Measurements from ENCODE around the gene STUB1.

Gene STUB1

GRCh38 chr16:694863-695354, 14.7 kb downstream of the STUB1 start:
- no peak for DNase-seq (ENCODE audit: low read depth)

GRCh38 chr16:695355-696089, 15.3 kb downstream of the STUB1 start:
- peak; percentile 55 for DNase-seq (ENCODE audit: low read depth)

GRCh38 chr16:698911-699671, 18.9 kb downstream of the STUB1 start:
- no peak for DNase-seq (ENCODE audit: low read depth)

GRCh38 chr16:700684-701584, 20.7 kb downstream of the STUB1 start:
- DNase-seq (ENCODE audit: low read depth) = no peak

GRCh38 chr16:702341-702740, 22.1 kb downstream of the STUB1 start:
- DNase-seq (ENCODE audit: low read depth) = no peak

- DNase-seq (ENCODE audit: low read depth) = no peak
Observed at GRCh38 chr16:703406-703805, 23.2 kb downstream of the STUB1 start.

- DNase-seq (ENCODE audit: low read depth) = no peak
Observed at GRCh38 chr16:704047-704446, 23.8 kb downstream of the STUB1 start.

- no peak for DNase-seq (ENCODE audit: low read depth)
Observed at GRCh38 chr16:704552-705380, 24.6 kb downstream of the STUB1 start.

GRCh38 chr16:705431-706188, 25.4 kb downstream of the STUB1 start, which contains the start of gene FBXL16:
Gene FBXL16 (minus strand): TSS chr16:705801. CDS start chr16:697405, 8,396 bp downstream.
- DNase-seq (ENCODE audit: low read depth) = no peak

- no peak for DNase-seq (ENCODE audit: low read depth)
Observed at GRCh38 chr16:706189-707061, 26.2 kb downstream of the STUB1 start.

GRCh38 chr16:707062-707538, 26.9 kb downstream of the STUB1 start:
- DNase-seq (ENCODE audit: low read depth) = no peak

GRCh38 chr16:708019-708418, 27.8 kb downstream of the STUB1 start:
- no peak for DNase-seq (ENCODE audit: low read depth)

- no peak for DNase-seq (ENCODE audit: low read depth)
Observed at GRCh38 chr16:708959-709358, 28.7 kb downstream of the STUB1 start.

GRCh38 chr16:709566-710499, 29.6 kb downstream of the STUB1 start:
- no peak for DNase-seq (ENCODE audit: low read depth)

- DNase-seq (ENCODE audit: low read depth) = no peak
Observed at GRCh38 chr16:710500-711075, 30.4 kb downstream of the STUB1 start.

GRCh38 chr16:711084-711483, 30.9 kb downstream of the STUB1 start:
- no peak for DNase-seq (ENCODE audit: low read depth)

GRCh38 chr16:711548-712320, 31.5 kb downstream of the STUB1 start:
- peak; percentile 67 for DNase-seq (ENCODE audit: low read depth)
